PFSK-1 (cell line): ENCODE data around the gene NPM1.

Experiments
- POLR2AphosphoS5 ChIP-seq: IDR thresholded peaks from 2 replicates; pipeline ENCODE4 v1.6.1; 2012; ENCODE audit warnings: low read depth, mild to moderate bottlenecking, control low read depth, low read length, moderate library complexity
- TAF1 ChIP-seq: IDR thresholded peaks from 2 replicates; pipeline ENCODE4 v1.6.1; 2012; ENCODE audit warnings: low read length, control low read depth, borderline replicate concordance; ENCODE audit not compliant: insufficient read depth
- TF ChIP-seq, protein P1 (sequence below), 2 experiments: IDR thresholded peaks; 2 replicates each; pipeline versions ENCODE4 v1.6.1 to v1.8.0; 2011 to 2012; ENCODE audit warnings: low read depth in 2 of 2, low read length in 2 of 2, control low read depth in 1 of 2, inconsistent platforms in 1 of 2, mild to moderate bottlenecking in 1 of 2, moderate library complexity in 1 of 2; ENCODE audit not compliant: insufficient read depth in 1 of 2

DNA sequence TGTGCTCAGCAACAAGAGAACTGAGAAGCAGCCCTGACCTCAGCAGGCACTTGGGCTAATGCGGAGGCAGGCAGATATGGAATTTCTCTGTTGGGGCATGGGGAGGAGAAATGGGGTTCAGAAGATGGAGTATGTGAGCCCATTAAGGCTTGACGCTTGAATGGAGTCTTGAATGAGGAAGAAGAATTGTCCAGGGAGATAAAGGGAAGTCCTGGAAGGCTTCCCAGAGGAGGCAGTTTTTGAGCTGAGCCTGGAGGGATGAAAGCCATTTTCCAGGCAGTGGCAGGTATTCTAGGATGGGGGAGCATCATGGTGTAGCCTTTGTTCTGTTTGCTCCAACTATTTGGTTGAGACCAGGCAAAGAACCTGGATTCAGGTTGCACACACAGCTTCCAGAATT, 66.3 kb downstream of the NPM1 start:
- TF ChIP-seq TAF1 (no peak), POLR2AphosphoS5 (no peak)
- TF ChIP-seq, protein P1, sequence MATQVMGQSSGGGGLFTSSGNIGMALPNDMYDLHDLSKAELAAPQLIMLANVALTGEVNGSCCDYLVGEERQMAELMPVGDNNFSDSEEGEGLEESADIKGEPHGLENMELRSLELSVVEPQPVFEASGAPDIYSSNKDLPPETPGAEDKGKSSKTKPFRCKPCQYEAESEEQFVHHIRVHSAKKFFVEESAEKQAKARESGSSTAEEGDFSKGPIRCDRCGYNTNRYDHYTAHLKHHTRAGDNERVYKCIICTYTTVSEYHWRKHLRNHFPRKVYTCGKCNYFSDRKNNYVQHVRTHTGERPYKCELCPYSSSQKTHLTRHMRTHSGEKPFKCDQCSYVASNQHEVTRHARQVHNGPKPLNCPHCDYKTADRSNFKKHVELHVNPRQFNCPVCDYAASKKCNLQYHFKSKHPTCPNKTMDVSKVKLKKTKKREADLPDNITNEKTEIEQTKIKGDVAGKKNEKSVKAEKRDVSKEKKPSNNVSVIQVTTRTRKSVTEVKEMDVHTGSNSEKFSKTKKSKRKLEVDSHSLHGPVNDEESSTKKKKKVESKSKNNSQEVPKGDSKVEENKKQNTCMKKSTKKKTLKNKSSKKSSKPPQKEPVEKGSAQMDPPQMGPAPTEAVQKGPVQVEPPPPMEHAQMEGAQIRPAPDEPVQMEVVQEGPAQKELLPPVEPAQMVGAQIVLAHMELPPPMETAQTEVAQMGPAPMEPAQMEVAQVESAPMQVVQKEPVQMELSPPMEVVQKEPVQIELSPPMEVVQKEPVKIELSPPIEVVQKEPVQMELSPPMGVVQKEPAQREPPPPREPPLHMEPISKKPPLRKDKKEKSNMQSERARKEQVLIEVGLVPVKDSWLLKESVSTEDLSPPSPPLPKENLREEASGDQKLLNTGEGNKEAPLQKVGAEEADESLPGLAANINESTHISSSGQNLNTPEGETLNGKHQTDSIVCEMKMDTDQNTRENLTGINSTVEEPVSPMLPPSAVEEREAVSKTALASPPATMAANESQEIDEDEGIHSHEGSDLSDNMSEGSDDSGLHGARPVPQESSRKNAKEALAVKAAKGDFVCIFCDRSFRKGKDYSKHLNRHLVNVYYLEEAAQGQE (IDR thresholded peaks at IDR 0.05; ENCODE audit: insufficient read depth in 1 of 2, low read depth in 2 of 2, low read length in 2 of 2) = no peak
